SK-N-SH (cell line): ENCODE measurements around the gene RAMP3. TPM values are rescaled to one million over a fixed set of nuclear protein-coding genes. Genes with fewer than 3 reads are reported as not detected.

Experiments used
- CTCF ChIA-PET: fragments of 300-600, 350-600 bp; formaldehyde crosslinking; extraction: SDS; loops from one replicate; lab custom pipeline; 2021; lab: Yijun Ruan, JAX
- POLR2A ChIA-PET: fragments of 350-600 bp; sonication (Branson Sonifier 250); formaldehyde crosslinking; extraction: SDS; loops from one replicate; lab custom pipeline; 2020; ENCODE audit warnings: antibody characterized with exemption, inconsistent platforms; lab: Yijun Ruan, JAX
- DNase-seq: peaks from one replicate; pipeline ENCODE4 v3.0.0; 2012
- H2AFZ ChIP-seq: fragments of 200-600 bp; sonication (generic); 2 replicates; pipeline ENCODE4 v1.8.1; 2016; ENCODE audit warnings: antibody characterized with exemption, mild to moderate bottlenecking, low read depth
- H3F3A ChIP-seq: fragments of 200-600 bp; sonication (generic); replicated peaks from 2 replicates; pipeline ENCODE3; 2016; ENCODE audit warnings: antibody characterized with exemption, mild to moderate bottlenecking; ENCODE audit not compliant: insufficient read depth
- H3K27ac ChIP-seq, 2 experiments: fragments of 200-500 bp in 1 of 2; fragments of 200-600 bp in 1 of 2; sonication (Bioruptor generic) in 1 of 2; sonication (generic), shearing (Covaris generic) in 1 of 2; 2 replicates each; pipeline versions ENCODE4 v1.5.1 to v1.6.1; 2014 to 2016; ENCODE audit warnings: low read depth in 2 of 2, inconsistent platforms in 1 of 2, low read length in 1 of 2, mild to moderate bottlenecking in 1 of 2, mixed read lengths in 1 of 2
- H3K27me3 ChIP-seq: fragments of 200-600 bp; sonication (generic), shearing (Covaris generic); 2 replicates; pipeline ENCODE4 v1.6.1; 2016; ENCODE audit warnings: mixed run types; ENCODE audit not compliant: insufficient read depth
- H3K36me3 ChIP-seq, 2 experiments: fragments of 200-500 bp in 1 of 2; fragments of 200-600 bp in 1 of 2; sonication (Bioruptor generic) in 1 of 2; sonication (generic) in 1 of 2; replicated peaks in 1 of 2; 2 replicates each; pipeline versions ENCODE3 to v1.5.1; 2014 to 2016; ENCODE audit warnings: low read length in 1 of 2, mild to moderate bottlenecking in 1 of 2; ENCODE audit not compliant: insufficient read depth in 2 of 2, control insufficient read depth in 1 of 2
- H3K4me1 ChIP-seq, 2 experiments: fragments of 200-500 bp in 1 of 2; fragments of 200-600 bp in 1 of 2; sonication (Bioruptor generic) in 1 of 2; sonication (generic), shearing (Covaris generic) in 1 of 2; 2 replicates each; pipeline versions ENCODE4 v1.5.1 to v1.6.1; 2014 to 2016; ENCODE audit warnings: low read depth in 1 of 2, low read length in 1 of 2, mixed run types in 1 of 2; ENCODE audit not compliant: insufficient read depth in 2 of 2, control insufficient read depth in 1 of 2
- H3K4me2 ChIP-seq: fragments of 200-600 bp; sonication (generic), shearing (Covaris generic); 2 replicates; pipeline ENCODE4 v1.6.1; 2017; ENCODE audit warnings: mixed run types
- H3K4me3 ChIP-seq, 2 experiments: fragments of 200-500 bp in 1 of 2; fragments of 200-600 bp in 1 of 2; sonication (Bioruptor generic) in 1 of 2; sonication (generic), shearing (Covaris generic) in 1 of 2; 2 replicates each; pipeline versions ENCODE4 v1.5.1 to v1.8.1; 2014 to 2016; ENCODE audit warnings: low read depth in 2 of 2, inconsistent platforms in 1 of 2, low read length in 1 of 2, mild to moderate bottlenecking in 1 of 2, mixed read lengths in 1 of 2, moderate library complexity in 1 of 2
- H3K79me2 ChIP-seq: fragments of 200-600 bp; sonication (generic); 2 replicates; pipeline ENCODE4 v1.8.1; 2017; ENCODE audit warnings: mild to moderate bottlenecking; ENCODE audit not compliant: insufficient read depth
- H3K9ac ChIP-seq: fragments of 200-600 bp; sonication (generic); 2 replicates; pipeline ENCODE4 v1.6.1; 2017; ENCODE audit warnings: mixed run types
- H3K9me2 ChIP-seq: fragments of 200-600 bp; sonication (generic); 2 replicates; pipeline ENCODE4 v1.6.1; 2017; ENCODE audit warnings: mixed run types
- H3K9me3 ChIP-seq: fragments of 200-600 bp; sonication (generic); 2 replicates; pipeline ENCODE4 v1.6.1; 2017; ENCODE audit warnings: mixed run types, mild to moderate bottlenecking, moderate library complexity
- H4K20me1 ChIP-seq: fragments of 200-600 bp; sonication (generic); 2 replicates; pipeline ENCODE4 v1.6.1; 2017; ENCODE audit warnings: mild to moderate bottlenecking, mixed run types; ENCODE audit not compliant: insufficient read depth
- EZH2phosphoT487 ChIP-seq: fragments of 200-600 bp; sonication (generic); IDR thresholded peaks from 2 replicates; pipeline ENCODE4 v1.6.1; 2017; ENCODE audit warnings: low read depth, mixed run types, mild to moderate bottlenecking, antibody characterized with exemption, moderate library complexity, borderline replicate concordance
- FOXJ3 ChIP-seq: sonication (generic); formaldehyde crosslinking; IDR thresholded peaks from 2 replicates; pipeline ENCODE4 v1.5.1; 2020; ENCODE audit warnings: mild to moderate bottlenecking, missing genetic modification reagents
- FOXM1 ChIP-seq: IDR thresholded peaks from 2 replicates; pipeline ENCODE4 v1.4.0; 2012; ENCODE audit warnings: low read depth, mild to moderate bottlenecking
- JUND ChIP-seq: IDR thresholded peaks from 2 replicates; pipeline ENCODE4 v1.4.0; 2012
- MXI1 ChIP-seq: IDR thresholded peaks from 2 replicates; pipeline ENCODE4 v1.6.1; 2012; ENCODE audit warnings: mild to moderate bottlenecking, low read depth, low read length, improper control_type of control experiment
- POLR2AphosphoS5 ChIP-seq: IDR thresholded peaks from 2 replicates; pipeline ENCODE4 v1.6.1; 2012; ENCODE audit warnings: low read depth, low read length
- RAD21 ChIP-seq: IDR thresholded peaks from 2 replicates; pipeline ENCODE4 v1.6.1; 2012; ENCODE audit warnings: mild to moderate bottlenecking, low read length
- RCOR1 ChIP-seq: fragments of 150-350 bp; IDR thresholded peaks from 2 replicates; pipeline ENCODE4 v1.6.1; 2017; ENCODE audit warnings: antibody characterized with exemption, low read length
- RXRA ChIP-seq: IDR thresholded peaks from 2 replicates; pipeline ENCODE4 v1.4.0; 2012; ENCODE audit warnings: low read depth, mild to moderate bottlenecking, borderline replicate concordance
- SIN3A ChIP-seq: IDR thresholded peaks from 2 replicates; pipeline ENCODE4 v1.6.1; 2012; ENCODE audit warnings: low read depth, mild to moderate bottlenecking, low read length, moderate library complexity, borderline replicate concordance
- TAF1 ChIP-seq: IDR thresholded peaks from 2 replicates; pipeline ENCODE4 v1.6.1; 2012; ENCODE audit warnings: low read depth, mild to moderate bottlenecking, low read length, moderate library complexity, borderline replicate concordance
- TEAD4 ChIP-seq: IDR thresholded peaks from 2 replicates; pipeline ENCODE4 v1.4.0; 2012; ENCODE audit warnings: mild to moderate bottlenecking, borderline replicate concordance; ENCODE audit not compliant: insufficient read depth
- YY1 ChIP-seq: IDR thresholded peaks from 2 replicates; pipeline ENCODE4 v1.4.0; 2012; ENCODE audit warnings: low read depth, mild to moderate bottlenecking
- WGBS: methylation state at CpG from one replicate; pipeline ENCODE4 v1.1.6; 2017; ENCODE audit warnings: low lambda C conversion rate; 5-methylcytosine and 5-hydroxymethylcytosine counted together
- polyA plus RNA-seq, 3 experiments: library from polyadenylated mRNA; depleted of rRNA; stranded (reverse); fragments of >200 nt; gene quantifications; 2 replicates each; pipeline ENCODE4 v1.2.3, GENCODE V29; 2012
- TF ChIP-seq, protein P1 (sequence below): IDR thresholded peaks from 2 replicates; pipeline ENCODE4 v1.4.0; 2012; ENCODE audit warnings: low read depth, borderline replicate concordance
- TF ChIP-seq, protein P2 (sequence below): IDR thresholded peaks from 2 replicates; pipeline ENCODE4 v1.4.0; 2012; ENCODE audit warnings: low read depth
- TF ChIP-seq, protein P3 (sequence below): fragments of 150-350 bp; IDR thresholded peaks from 2 replicates; pipeline ENCODE4 v1.6.1; 2016; ENCODE audit warnings: mild to moderate bottlenecking, low read depth, low read length
- TF ChIP-seq, protein P4 (sequence below): fragments of 150-350 bp; IDR thresholded peaks from 2 replicates; pipeline ENCODE4 v1.6.1; 2017; ENCODE audit warnings: antibody characterized with exemption, low read length, low read depth, borderline replicate concordance
- TF ChIP-seq, protein P5 (sequence below): IDR thresholded peaks from 2 replicates; pipeline ENCODE4 v1.4.0; 2012; ENCODE audit warnings: low read depth, borderline replicate concordance

Gene RAMP3
- polyA plus RNA-seq, 1 of the 3 experiments (the other 2 are of a cell fraction): not detected

DNA sequence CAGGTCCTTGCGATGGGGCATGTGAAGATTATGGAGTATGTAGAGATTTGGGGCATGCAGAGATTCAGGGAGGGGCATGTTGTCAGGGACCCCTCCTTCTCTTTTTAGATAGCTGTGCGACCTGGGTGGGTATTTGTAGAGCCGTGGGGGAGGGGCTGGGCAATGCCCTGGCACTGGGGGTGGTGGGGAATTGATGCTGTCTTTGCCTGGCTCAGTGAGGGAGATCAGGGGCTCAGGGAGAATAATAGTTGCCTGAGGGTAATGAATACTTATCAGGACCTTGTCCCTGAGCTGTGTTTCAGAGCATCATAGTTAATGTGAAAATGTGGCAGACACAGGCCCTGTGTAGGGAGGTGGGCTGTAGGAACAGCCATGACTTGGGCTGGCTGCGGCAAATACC is 3.5 kb downstream of the RAMP3 start:
- Histone ChIP-seq H3K4me2 (no peak overlapping the region), H3K9ac (no peak overlapping the region), H3K9me3 (0 out of 2 replicates have a peak, but pooled peaks cover 4% of the 10 kb centered on the region), H4K20me1 (no peaks in the 10 kb centered on the region), H3K36me3 (no peaks in the 10 kb centered on the region), H3K27ac (peak overlapping the region in 1 of 2 experiments; percentile 62; a peak in 2 of 4 replicates), H3K4me3 (no peak overlapping the region), H3K79me2 (no peaks in the 10 kb centered on the region), H2AFZ (no peak overlapping the region), H3K9me2 (no peaks in the 10 kb centered on the region), H3F3A (no peaks in the 10 kb centered on the region), H3K4me1 (peaks cover 0 to 14% of the 10 kb centered on the region in 2 experiments; a peak in 1 of 4 replicates), H3K27me3 (peaks cover 29% of the 10 kb centered on the region)
- POLR2A ChIA-PET: no interaction called here
- CTCF ChIA-PET: interaction anchor here (0.8 to 2.6 kb wide), 6 partner anchors 11 to 100 kb away, joined by 3 to 15 read pairs (median 4); no protein-coding TSS in a partner anchor
- peak; percentile 60 for DNase-seq
- TF ChIP-seq FOXJ3 (CRISPR knock-in tag): 0 out of 2 replicates have a peak, but pooled peaks have one; percentile 22
- TF ChIP-seq, protein P1, sequence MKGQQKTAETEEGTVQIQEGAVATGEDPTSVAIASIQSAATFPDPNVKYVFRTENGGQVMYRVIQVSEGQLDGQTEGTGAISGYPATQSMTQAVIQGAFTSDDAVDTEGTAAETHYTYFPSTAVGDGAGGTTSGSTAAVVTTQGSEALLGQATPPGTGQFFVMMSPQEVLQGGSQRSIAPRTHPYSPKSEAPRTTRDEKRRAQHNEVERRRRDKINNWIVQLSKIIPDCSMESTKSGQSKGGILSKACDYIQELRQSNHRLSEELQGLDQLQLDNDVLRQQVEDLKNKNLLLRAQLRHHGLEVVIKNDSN: no peak
- 53% methylated on average over 4 of the region's 4 CpGs for WGBS

DNA sequence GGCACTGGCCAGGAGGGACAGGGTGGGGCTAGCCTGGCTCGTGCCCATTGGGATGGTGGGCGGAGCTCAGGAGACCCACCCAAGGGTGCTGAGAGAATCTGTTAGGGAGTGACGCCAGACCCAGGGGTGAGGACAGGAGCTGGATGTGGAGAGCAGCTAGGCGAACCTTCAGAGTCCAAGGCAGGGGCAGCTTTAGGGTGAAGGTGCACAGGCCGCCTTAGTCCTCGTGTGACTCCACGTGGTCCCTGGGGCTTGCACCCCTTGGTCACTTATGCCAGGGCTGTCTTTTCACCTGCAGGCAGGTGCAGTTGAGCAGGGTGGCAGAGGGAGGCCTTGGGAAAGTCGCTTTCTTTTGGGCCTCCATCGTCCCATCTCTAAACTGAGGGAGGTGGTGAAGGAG is 4.3 kb downstream of the RAMP3 start:
- WGBS: 54% methylated on average over 8 of the region's 9 CpGs
- ChIA-PET CTCF (interaction anchor here (0.9 to 2.6 kb wide), 3 partner anchors 10 to 108 kb away, joined by 3 to 15 read pairs (median 4); no protein-coding TSS in a partner anchor), POLR2A (no interaction called here)
- H3K27me3 ChIP-seq: peaks cover 22% of the 10 kb centered on the region
- no peak for DNase-seq
- H3K9ac ChIP-seq: no peak overlapping the region
- no peaks in the 10 kb centered on the region for H4K20me1 ChIP-seq
- no peaks in the 10 kb centered on the region for H3K36me3 ChIP-seq
- H3K4me3 ChIP-seq: no peak overlapping the region
- H3K9me2 ChIP-seq: no peaks in the 10 kb centered on the region
- H3K79me2 ChIP-seq: no peaks in the 10 kb centered on the region
- no peak overlapping the region for H3K4me2 ChIP-seq
- 0 out of 2 replicates have a peak, but pooled peaks cover 4% of the 10 kb centered on the region for H3K9me3 ChIP-seq
- H3F3A ChIP-seq: no peaks in the 10 kb centered on the region
- H3K27ac ChIP-seq: no peak overlapping the region
- H2AFZ ChIP-seq: no peak overlapping the region
- peaks cover 0 to 14% of the 10 kb centered on the region in 2 experiments; a peak in 1 of 4 replicates for H3K4me1 ChIP-seq
- TF ChIP-seq, protein P2, sequence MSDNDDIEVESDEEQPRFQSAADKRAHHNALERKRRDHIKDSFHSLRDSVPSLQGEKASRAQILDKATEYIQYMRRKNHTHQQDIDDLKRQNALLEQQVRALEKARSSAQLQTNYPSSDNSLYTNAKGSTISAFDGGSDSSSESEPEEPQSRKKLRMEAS: no peak
- no peak for TF ChIP-seq TAF1
- TF ChIP-seq RXRA: no peak
- no peak for TF ChIP-seq MXI1
- no peak for TF ChIP-seq EZH2phosphoT487
- no peak for TF ChIP-seq SIN3A
- TF ChIP-seq, protein P3, sequence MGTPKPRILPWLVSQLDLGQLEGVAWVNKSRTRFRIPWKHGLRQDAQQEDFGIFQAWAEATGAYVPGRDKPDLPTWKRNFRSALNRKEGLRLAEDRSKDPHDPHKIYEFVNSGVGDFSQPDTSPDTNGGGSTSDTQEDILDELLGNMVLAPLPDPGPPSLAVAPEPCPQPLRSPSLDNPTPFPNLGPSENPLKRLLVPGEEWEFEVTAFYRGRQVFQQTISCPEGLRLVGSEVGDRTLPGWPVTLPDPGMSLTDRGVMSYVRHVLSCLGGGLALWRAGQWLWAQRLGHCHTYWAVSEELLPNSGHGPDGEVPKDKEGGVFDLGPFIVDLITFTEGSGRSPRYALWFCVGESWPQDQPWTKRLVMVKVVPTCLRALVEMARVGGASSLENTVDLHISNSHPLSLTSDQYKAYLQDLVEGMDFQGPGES: no peak
- TF ChIP-seq, protein P4, sequence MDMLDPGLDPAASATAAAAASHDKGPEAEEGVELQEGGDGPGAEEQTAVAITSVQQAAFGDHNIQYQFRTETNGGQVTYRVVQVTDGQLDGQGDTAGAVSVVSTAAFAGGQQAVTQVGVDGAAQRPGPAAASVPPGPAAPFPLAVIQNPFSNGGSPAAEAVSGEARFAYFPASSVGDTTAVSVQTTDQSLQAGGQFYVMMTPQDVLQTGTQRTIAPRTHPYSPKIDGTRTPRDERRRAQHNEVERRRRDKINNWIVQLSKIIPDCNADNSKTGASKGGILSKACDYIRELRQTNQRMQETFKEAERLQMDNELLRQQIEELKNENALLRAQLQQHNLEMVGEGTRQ: no peak
- no peak for TF ChIP-seq RCOR1
- no peak for TF ChIP-seq POLR2AphosphoS5
- TF ChIP-seq RAD21: no peak
- no peak for TF ChIP-seq TEAD4
- TF ChIP-seq FOXM1: no peak
- TF ChIP-seq JUND: no peak
- TF ChIP-seq, protein P5, sequence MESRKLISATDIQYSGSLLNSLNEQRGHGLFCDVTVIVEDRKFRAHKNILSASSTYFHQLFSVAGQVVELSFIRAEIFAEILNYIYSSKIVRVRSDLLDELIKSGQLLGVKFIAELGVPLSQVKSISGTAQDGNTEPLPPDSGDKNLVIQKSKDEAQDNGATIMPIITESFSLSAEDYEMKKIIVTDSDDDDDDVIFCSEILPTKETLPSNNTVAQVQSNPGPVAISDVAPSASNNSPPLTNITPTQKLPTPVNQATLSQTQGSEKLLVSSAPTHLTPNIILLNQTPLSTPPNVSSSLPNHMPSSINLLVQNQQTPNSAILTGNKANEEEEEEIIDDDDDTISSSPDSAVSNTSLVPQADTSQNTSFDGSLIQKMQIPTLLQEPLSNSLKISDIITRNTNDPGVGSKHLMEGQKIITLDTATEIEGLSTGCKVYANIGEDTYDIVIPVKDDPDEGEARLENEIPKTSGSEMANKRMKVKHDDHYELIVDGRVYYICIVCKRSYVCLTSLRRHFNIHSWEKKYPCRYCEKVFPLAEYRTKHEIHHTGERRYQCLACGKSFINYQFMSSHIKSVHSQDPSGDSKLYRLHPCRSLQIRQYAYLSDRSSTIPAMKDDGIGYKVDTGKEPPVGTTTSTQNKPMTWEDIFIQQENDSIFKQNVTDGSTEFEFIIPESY: no peak
- TF ChIP-seq YY1: no peak
